ENCODE measurements around the gene LRRTM4. TPM values are rescaled to one million over a fixed set of nuclear protein-coding genes. Genes with fewer than 3 reads are reported as not detected.

LRRTM4 gene
- total and polyA plus RNA-seq, 2 experiments from 2014 or later = 4.5 to 15.4 TPM

DNA sequence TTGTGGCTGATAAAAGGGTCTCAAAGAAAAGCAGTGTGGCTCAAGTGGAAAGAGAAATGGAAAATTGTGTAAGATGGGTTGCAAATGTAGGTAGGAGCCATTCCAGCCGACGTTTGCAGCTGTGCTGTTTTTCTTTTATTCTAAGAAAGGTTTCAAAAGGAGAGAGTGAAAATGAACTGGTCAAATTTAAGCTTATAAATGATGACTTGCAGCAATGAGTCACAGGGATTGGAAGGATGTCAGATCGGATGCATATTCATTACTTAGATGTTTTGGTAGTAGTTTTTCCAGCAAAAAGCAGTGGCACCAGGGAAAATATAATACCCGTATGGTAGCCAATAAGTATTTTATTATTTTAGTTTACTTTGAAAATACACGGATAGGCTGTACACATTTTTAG lies 79.1 kb downstream of the LRRTM4 start (continued):
- no peak for TF ChIP-seq EZH2 (IDR thresholded peaks at IDR 0.05; ENCODE audit: low read depth, unreplicated experiment)
- TF ChIP-seq, protein P1, sequence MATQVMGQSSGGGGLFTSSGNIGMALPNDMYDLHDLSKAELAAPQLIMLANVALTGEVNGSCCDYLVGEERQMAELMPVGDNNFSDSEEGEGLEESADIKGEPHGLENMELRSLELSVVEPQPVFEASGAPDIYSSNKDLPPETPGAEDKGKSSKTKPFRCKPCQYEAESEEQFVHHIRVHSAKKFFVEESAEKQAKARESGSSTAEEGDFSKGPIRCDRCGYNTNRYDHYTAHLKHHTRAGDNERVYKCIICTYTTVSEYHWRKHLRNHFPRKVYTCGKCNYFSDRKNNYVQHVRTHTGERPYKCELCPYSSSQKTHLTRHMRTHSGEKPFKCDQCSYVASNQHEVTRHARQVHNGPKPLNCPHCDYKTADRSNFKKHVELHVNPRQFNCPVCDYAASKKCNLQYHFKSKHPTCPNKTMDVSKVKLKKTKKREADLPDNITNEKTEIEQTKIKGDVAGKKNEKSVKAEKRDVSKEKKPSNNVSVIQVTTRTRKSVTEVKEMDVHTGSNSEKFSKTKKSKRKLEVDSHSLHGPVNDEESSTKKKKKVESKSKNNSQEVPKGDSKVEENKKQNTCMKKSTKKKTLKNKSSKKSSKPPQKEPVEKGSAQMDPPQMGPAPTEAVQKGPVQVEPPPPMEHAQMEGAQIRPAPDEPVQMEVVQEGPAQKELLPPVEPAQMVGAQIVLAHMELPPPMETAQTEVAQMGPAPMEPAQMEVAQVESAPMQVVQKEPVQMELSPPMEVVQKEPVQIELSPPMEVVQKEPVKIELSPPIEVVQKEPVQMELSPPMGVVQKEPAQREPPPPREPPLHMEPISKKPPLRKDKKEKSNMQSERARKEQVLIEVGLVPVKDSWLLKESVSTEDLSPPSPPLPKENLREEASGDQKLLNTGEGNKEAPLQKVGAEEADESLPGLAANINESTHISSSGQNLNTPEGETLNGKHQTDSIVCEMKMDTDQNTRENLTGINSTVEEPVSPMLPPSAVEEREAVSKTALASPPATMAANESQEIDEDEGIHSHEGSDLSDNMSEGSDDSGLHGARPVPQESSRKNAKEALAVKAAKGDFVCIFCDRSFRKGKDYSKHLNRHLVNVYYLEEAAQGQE (IDR thresholded peaks at IDR 0.05; ENCODE audit: unreplicated experiment) = no peak

DNA sequence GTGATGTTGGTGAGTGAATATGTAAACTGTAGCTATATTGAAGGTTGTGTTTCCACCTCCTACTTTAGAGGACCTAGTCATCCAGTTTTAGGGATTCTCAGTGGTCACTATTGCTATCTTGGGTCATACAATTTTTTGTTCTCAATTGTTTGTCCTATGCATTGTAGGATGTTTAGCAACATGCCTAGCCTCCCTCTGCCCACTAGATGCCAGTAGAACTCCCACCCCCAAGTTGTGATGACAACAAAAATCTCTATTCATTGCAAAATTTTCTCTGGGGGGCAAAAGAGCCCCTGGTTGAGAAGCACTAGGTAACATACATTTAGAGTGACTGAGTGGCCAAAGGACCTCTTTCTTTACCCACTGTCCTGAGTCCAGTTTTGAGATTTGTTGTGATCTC lies 87.3 kb downstream of the LRRTM4 start:
- no peaks in the 10 kb centered on the region for H4K20me1 ChIP-seq (replicated peaks; ENCODE audit: insufficient read depth)
- Mint-ChIP-seq H3K4me3 (no peak overlapping the region), H3K27ac (no peak overlapping the region), H3K36me3 (ENCODE audit: low read depth) (no peaks in the 10 kb centered on the region; the same call in 2 of the 3 replicates), H3K4me1 (no peaks in the 10 kb centered on the region), H3K27me3 (ENCODE audit: insufficient read depth, low read depth, poor library complexity) (no peaks in the 10 kb centered on the region), H3K9me3 (no peaks in the 10 kb centered on the region; the same call in 2 of the 3 replicates)
- TF ChIP-seq, protein P2, sequence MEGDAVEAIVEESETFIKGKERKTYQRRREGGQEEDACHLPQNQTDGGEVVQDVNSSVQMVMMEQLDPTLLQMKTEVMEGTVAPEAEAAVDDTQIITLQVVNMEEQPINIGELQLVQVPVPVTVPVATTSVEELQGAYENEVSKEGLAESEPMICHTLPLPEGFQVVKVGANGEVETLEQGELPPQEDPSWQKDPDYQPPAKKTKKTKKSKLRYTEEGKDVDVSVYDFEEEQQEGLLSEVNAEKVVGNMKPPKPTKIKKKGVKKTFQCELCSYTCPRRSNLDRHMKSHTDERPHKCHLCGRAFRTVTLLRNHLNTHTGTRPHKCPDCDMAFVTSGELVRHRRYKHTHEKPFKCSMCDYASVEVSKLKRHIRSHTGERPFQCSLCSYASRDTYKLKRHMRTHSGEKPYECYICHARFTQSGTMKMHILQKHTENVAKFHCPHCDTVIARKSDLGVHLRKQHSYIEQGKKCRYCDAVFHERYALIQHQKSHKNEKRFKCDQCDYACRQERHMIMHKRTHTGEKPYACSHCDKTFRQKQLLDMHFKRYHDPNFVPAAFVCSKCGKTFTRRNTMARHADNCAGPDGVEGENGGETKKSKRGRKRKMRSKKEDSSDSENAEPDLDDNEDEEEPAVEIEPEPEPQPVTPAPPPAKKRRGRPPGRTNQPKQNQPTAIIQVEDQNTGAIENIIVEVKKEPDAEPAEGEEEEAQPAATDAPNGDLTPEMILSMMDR (conservative IDR thresholded peaks at IDR 0.05; ENCODE audit: low read depth in 2 of 2) = peak; percentile 74 to 75
- TF ChIP-seq, protein P3, sequence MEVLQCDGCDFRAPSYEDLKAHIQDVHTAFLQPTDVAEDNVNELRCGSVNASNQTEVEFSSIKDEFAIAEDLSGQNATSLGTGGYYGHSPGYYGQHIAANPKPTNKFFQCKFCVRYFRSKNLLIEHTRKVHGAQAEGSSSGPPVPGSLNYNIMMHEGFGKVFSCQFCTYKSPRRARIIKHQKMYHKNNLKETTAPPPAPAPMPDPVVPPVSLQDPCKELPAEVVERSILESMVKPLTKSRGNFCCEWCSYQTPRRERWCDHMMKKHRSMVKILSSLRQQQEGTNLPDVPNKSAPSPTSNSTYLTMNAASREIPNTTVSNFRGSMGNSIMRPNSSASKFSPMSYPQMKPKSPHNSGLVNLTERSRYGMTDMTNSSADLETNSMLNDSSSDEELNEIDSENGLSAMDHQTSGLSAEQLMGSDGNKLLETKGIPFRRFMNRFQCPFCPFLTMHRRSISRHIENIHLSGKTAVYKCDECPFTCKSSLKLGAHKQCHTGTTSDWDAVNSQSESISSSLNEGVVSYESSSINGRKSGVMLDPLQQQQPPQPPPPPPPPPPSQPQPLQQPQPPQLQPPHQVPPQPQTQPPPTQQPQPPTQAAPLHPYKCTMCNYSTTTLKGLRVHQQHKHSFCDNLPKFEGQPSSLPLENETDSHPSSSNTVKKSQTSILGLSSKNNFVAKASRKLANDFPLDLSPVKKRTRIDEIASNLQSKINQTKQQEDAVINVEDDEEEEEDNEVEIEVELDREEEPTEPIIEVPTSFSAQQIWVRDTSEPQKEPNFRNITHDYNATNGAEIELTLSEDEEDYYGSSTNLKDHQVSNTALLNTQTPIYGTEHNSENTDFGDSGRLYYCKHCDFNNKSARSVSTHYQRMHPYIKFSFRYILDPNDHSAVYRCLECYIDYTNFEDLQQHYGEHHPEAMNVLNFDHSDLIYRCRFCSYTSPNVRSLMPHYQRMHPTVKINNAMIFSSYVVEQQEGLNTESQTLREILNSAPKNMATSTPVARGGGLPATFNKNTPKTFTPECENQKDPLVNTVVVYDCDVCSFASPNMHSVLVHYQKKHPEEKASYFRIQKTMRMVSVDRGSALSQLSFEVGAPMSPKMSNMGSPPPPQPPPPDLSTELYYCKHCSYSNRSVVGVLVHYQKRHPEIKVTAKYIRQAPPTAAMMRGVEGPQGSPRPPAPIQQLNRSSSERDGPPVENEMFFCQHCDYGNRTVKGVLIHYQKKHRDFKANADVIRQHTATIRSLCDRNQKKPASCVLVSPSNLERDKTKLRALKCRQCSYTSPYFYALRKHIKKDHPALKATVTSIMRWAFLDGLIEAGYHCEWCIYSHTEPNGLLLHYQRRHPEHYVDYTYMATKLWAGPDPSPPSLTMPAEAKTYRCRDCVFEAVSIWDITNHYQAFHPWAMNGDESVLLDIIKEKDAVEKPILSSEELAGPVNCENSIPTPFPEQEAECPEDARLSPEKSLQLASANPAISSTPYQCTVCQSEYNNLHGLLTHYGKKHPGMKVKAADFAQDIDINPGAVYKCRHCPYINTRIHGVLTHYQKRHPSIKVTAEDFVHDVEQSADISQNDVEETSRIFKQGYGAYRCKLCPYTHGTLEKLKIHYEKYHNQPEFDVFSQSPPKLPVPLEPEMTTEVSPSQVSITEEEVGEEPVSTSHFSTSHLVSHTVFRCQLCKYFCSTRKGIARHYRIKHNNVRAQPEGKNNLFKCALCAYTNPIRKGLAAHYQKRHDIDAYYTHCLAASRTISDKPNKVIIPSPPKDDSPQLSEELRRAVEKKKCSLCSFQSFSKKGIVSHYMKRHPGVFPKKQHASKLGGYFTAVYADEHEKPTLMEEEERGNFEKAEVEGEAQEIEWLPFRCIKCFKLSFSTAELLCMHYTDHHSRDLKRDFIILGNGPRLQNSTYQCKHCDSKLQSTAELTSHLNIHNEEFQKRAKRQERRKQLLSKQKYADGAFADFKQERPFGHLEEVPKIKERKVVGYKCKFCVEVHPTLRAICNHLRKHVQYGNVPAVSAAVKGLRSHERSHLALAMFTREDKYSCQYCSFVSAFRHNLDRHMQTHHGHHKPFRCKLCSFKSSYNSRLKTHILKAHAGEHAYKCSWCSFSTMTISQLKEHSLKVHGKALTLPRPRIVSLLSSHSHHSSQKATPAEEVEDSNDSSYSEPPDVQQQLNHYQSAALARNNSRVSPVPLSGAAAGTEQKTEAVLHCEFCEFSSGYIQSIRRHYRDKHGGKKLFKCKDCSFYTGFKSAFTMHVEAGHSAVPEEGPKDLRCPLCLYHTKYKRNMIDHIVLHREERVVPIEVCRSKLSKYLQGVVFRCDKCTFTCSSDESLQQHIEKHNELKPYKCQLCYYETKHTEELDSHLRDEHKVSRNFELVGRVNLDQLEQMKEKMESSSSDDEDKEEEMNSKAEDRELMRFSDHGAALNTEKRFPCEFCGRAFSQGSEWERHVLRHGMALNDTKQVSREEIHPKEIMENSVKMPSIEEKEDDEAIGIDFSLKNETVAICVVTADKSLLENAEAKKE (CRISPR knock-in tag; IDR thresholded peaks at IDR 0.05) = no peak
- H3F3A ChIP-seq (replicated peaks; ENCODE audit: low read depth) = no peaks in the 10 kb centered on the region
- ATAC-seq (peak; percentile 40; the same call in 2 of the 3 replicates), DNase-seq (ENCODE audit: low spot score) (peak; percentile 26)
- no peak overlapping the region for H3K4me2 ChIP-seq
- H3K36me3 ChIP-seq (ENCODE audit: insufficient read depth) = no peaks in the 10 kb centered on the region
- H3K27me3 ChIP-seq (ENCODE audit: insufficient read depth) = no peaks in the 10 kb centered on the region
- H3K9me2 ChIP-seq (ENCODE audit: insufficient read depth) = no peaks in the 10 kb centered on the region
- no peak overlapping the region for H3K27ac ChIP-seq (ENCODE audit: low read depth)
- H3K4me1 ChIP-seq (ENCODE audit: insufficient read depth) = no peaks in the 10 kb centered on the region
- no peak overlapping the region for H2AFZ ChIP-seq
- H3K4me3 ChIP-seq = no peak overlapping the region
- H3K79me2 ChIP-seq (replicated peaks; ENCODE audit: insufficient read depth) = no peaks in the 10 kb centered on the region
